GM21576 (cell line): Measurements from ENCODE around the gene MMP24.
"Not testable (repeated sequence)": the region's sequence is repeated elsewhere in the genome, so short reads cannot be mapped to it uniquely, and the experiment has no call there.

Experiments
- ATAC-seq: cut with Tn5 transposase; IDR thresholded peaks from one replicate; pipeline ENCODE4 v1.9.1; 2021; ENCODE audit warnings: mild to moderate bottlenecking, moderate library complexity; ENCODE audit not compliant: unreplicated experiment

Gene MMP24

GRCh38 chr20:35226126-35226883 lies at the start of gene MMP24:
MMP24 (plus strand) TSS chr20:35226690; CDS start chr20:35226739, 49 bp downstream.
- ATAC-seq = no peak

GRCh38 chr20:35179292-35180212 lies 46.9 kb upstream of the MMP24 start:
- ATAC-seq = no peak

GRCh38 chr20:35180266-35180665 lies 46.2 kb upstream of the MMP24 start:
- ATAC-seq = no peak

- no peak for ATAC-seq
Observed at GRCh38 chr20:35181731-35182130, 44.8 kb upstream of the MMP24 start.

- ATAC-seq = not testable (repeated sequence)
Observed at GRCh38 chr20:35186691-35187289, 39.7 kb upstream of the MMP24 start.

- no peak for ATAC-seq
Observed at GRCh38 chr20:35187584-35188190, 38.8 kb upstream of the MMP24 start.

GRCh38 chr20:35189223-35189622 lies 37.3 kb upstream of the MMP24 start:
- not testable (repeated sequence) for ATAC-seq

GRCh38 chr20:35190556-35190955 lies 35.9 kb upstream of the MMP24 start:
- ATAC-seq = no peak

GRCh38 chr20:35191419-35192117 lies 34.9 kb upstream of the MMP24 start:
- no peak for ATAC-seq

GRCh38 chr20:35192118-35192872 lies 34.2 kb upstream of the MMP24 start:
- no peak for ATAC-seq

GRCh38 chr20:35193031-35193791 lies 33.3 kb upstream of the MMP24 start:
- ATAC-seq = not testable (repeated sequence)

GRCh38 chr20:35196313-35196712 lies 30.2 kb upstream of the MMP24 start:
- no peak for ATAC-seq

- no peak for ATAC-seq
Observed at GRCh38 chr20:35199740-35200139, 26.8 kb upstream of the MMP24 start.

- ATAC-seq = no peak
Observed at GRCh38 chr20:35200267-35200666, 26.2 kb upstream of the MMP24 start.

GRCh38 chr20:35201467-35201866 lies 25.0 kb upstream of the MMP24 start:
- not testable (repeated sequence) for ATAC-seq

GRCh38 chr20:35206802-35207201 lies 19.7 kb upstream of the MMP24 start:
- ATAC-seq = no peak

GRCh38 chr20:35207950-35208611 lies 18.4 kb upstream of the MMP24 start:
- ATAC-seq = no peak
